Stimulated activated CD4-positive, alpha-beta T cell treated with anti-CD3 and anti-CD28 coated beads, TNF-alpha, amount 100 ng/mL, for 4 hours (primary cell): ENCODE results near the gene IFI27L2.

Source experiments
- DNase-seq, 3 experiments: peaks; one replicate each; pipeline ENCODE4 v3.0.0-alpha.2; 2020; ENCODE audit warnings: low read depth in 3 of 3

IFI27L2 gene

DNA sequence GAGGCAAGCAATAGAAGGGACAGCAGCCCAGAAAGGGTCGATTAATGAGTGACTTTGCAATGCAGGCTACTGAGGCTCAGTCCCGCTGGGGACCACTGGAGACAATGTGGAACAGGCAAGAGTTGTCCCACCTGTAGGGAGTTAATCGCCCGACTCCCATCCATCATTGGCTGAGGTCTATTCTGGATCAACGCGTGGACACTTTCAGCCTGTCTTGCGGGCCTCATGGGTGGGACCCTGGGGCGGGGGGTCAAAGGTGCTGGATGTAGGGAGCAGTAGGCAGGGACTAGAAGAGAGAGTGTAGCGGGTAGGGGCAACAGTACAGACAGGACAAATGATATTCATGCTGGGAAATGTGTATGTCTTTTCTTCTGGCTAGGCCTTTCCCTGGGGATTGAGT is 6.1 kb downstream of the IFI27L2 start:
- no peak for DNase-seq

- DNase-seq, result no peak
Measured at GRCh38 chr14:94122438-94122837, 7.0 kb downstream of the IFI27L2 start.

GRCh38 chr14:94121485-94121884 is 7.9 kb downstream of the IFI27L2 start:
- no peak for DNase-seq

DNA sequence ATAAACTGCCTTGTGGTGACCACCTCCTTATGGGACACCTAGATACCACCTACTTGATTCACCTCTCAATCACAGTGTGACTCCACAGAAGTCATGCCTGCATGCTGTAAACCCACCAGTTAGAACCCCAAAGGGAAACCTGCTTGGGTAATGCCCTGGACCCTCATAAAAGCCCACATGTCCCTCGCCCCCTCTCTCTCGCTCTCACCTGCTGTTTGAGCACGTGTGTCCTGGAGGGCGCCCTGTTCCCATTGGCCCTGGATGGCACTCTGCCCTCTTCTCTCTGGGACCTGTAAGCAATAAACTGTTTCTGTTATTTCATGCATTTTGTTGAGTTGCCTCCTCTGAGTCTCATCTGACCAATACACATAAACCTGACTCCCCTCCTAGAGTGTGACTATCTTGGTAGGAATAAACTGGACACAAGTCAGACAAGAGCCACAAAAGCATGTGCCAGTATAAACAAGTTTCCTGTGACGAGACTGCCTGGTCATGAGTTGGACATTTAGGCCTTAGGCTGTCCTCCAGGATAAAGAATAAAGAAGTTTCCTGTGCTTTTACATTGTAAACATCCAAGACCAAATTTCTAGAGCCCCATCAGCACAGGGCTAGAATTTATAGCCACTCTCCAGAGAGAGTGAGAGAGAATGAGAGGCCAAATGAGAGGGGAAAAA is 8.6 kb downstream of the IFI27L2 start:
- DNase-seq, result no peak

DNA sequence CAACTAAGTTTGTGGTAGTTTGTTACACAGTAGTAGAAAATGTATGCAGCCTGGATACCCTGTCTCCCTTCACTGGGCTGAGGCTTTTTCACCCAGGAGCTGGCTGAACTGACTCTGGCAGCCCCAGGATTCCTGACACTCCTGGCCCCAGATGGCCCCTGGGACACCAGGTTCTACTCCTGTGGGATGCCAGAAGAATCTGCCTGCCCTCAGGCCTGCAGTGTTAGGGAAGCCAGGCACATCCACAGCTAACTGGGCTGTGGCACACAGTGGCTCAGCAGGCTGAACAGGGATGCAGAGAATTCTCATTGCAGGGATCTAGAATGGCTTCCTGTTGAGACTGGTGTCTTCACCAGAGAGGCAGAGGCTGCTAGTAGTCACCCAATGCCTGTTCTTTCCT is 10.3 kb downstream of the IFI27L2 start:
- DNase-seq, result no peak

GRCh38 chr14:94117856-94118255 is 11.5 kb downstream of the IFI27L2 start:
- no peak for DNase-seq

- DNase-seq, result no peak
Measured at GRCh38 chr14:94116701-94117100, 12.7 kb downstream of the IFI27L2 start.

GRCh38 chr14:94115631-94116030 is 13.8 kb downstream of the IFI27L2 start:
- no peak for DNase-seq

GRCh38 chr14:94115058-94115591 is 14.3 kb downstream of the IFI27L2 start:
- DNase-seq, result no peak

DNA sequence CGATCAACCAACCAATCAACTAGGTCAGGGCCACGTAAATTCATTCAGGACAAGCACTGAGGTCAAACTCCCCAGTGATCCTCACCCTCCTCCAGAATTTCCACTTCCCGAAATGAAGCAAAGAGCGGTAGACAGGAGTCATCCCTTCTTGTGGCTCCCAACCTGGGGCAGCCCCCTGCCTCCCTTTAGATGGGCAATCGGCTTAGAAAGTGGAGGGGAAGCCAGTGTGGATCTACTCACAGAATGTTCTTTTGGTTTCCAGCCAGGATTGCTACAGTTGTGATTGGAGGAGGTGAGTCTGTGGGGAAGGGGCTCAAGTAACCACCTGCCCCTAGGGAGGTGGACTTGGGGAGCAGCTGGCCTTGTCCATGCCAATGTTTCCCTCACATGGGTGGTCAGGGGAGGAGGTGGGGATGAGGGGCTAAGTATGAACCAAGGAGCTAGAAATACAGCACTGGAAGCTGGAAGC is 14.8 kb downstream of the IFI27L2 start:
- DNase-seq, result no peak

- no peak for DNase-seq
Measured at GRCh38 chr14:94113908-94114588, 15.4 kb downstream of the IFI27L2 start.

DNA sequence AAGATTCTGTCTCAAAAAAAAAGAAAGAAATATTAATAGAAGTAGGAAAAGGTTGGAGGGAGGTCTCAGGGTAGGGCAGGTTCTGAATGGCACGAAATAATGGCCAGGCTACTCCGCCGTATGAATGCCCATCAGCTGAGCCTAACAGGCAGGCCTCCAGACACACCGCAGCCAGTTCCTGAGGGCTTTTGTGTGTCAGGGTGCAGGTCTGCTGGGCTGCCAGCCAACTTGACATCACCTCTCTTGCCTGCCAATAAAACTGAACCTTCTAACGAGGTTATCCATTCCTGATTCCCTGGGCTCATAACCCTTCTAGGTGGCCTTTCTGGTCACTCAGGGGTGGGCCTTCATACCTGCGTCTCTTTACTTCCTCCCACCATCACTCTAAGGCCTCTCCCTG is 15.9 kb downstream of the IFI27L2 start:
- no peak for DNase-seq

- DNase-seq, result no peak
Measured at GRCh38 chr14:94113073-94113472, 16.3 kb downstream of the IFI27L2 start.

- no peak for DNase-seq
Measured at GRCh38 chr14:94112513-94113063, 16.8 kb downstream of the IFI27L2 start.

GRCh38 chr14:94111276-94112095 is 17.9 kb downstream of the IFI27L2 start:
- DNase-seq, result no peak

- no peak for DNase-seq
Measured at GRCh38 chr14:94110552-94111181, 18.7 kb downstream of the IFI27L2 start, which contains the start of gene IFI27. IFI27 (plus strand) TSS chr14:94110736.

DNA sequence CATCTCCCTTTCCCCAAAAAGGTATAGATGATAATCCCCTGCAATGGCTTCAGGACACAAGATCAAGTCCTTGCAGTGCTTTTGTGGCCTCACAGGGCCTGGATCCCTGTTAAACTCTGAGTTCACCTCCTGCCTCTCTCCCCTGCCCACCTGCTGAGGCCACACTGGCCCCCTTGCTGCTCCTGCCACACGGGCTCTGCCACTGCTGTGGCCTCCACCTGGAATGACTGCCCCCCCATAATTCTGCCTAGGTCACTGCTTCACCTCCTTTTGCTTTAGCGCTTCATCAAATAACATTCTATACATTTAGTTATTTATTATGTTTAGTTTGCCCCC is 19.5 kb downstream of the IFI27L2 start:
- DNase-seq, result no peak

DNA sequence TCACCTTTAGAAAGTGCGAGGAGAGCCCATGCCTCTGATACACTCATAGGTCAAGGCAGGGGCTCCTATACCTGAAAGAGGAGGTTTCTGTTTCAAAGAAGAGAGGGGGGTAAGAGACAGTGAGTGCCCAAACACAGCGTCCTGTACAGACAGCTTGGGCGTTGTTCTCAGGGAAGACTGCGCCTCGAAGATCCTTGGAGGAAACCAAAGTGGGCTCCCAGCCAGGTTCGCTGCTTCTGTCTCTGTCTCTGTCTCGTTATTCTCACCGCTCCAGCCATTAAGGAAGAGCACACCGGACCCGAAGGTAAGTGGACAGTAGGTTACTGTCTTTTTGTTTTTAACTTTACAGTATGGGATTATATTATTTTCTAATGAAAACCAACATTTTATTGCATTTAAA is 24.7 kb downstream of the IFI27L2 start:
- no peak for DNase-seq

- DNase-seq, result no peak
Measured at GRCh38 chr14:94103554-94104150, 25.8 kb downstream of the IFI27L2 start.

- DNase-seq, result no peak
Measured at GRCh38 chr14:94102768-94103482, 26.5 kb downstream of the IFI27L2 start.

DNA sequence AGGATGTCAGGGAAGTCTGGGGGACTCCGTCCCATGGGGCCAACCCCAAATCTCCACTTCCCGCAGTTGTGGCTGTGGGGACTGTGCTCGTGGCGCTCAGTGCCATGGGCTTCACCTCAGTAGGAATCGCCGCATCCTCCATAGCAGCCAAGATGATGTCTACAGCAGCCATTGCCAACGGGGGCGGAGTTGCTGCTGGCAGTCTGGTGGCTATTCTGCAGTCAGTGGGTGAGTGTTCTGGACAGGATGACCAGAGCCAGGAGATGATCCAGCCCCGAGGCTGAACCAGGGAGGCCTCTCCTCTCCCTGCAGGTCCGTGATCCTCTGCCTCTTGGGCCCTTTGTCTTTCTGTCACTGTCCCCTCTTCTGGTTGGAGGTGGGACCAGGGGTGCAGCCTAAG is 27.7 kb downstream of the IFI27L2 start:
- no peak for DNase-seq
